COLO668 (cell line): ENCODE results near the gene ABHD5.

Experiments
- DNase-seq: peaks from one replicate; lab custom pipeline; 2025; ENCODE audit not compliant: unreplicated experiment; lab: John Stamatoyannopoulos, UW

Gene ABHD5

GRCh38 chr3:43709022-43709421 is 18.3 kb downstream of the ABHD5 start:
- no peak for DNase-seq

GRCh38 chr3:43710607-43711006 is 19.9 kb downstream of the ABHD5 start:
- DNase-seq: no peak

DNA sequence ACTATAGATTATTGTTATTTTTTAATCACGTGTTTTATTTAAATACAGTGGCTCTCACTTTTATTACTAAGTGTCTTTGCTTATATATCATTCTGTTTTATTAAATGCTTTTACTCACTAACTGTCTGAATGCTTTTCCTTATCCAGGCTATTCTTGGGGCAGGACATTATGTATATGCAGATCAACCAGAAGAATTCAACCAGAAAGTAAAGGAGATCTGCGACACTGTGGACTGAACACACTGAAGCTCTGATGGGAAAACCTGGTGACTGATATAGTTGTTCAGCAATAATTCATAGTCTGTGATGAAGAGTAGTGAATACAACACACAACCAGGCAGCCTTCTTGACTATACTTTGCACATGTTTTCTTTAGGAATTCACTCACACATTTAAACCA is 27.6 kb downstream of the ABHD5 start:
- no peak for DNase-seq

DNA sequence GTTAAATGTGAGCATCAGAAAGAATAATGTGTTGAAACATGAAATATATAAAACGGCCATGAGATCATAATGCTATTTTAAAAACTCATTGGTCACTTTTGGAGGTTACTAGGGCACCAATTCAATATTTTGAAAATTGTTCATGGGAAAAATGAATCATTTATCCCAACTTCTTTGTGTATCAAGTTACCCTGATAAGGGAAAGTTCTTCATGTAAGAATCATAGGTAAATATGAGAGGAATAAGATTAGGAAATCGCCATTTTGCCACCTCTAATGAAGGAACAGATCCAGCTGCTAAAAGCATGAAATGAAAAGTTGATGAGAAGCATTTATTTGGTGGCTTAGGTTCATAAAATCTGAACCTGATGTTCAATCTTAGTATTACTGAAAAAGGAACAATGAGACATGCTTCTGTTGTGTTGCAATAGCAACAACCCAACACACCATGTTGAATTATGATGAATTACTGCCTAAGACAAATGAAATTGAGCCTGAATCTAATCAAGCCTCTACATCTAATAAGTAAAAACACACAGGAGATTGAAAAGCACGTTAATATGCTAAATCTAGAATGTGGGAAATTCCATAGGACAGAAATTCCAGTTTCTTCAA is 32.5 kb downstream of the ABHD5 start:
- no peak for DNase-seq

DNA sequence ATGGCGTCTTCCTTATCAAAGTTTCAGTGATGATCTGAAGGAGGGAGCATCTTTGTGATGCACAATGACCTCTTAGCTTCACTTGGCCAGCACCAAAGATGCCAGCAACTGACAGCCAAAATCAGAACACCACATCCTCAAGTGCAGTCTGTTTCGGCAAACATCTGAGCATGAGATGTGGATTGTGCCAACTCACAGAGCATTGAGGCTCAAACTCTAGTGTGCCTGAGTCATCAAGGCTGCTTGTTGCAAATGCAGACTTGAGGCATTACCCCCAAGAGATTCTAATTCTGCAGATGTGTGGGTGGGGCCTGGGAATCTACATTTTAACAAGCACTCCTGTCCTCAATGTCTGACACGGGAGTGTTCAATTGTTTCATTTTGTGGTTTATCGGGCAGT is 35.8 kb downstream of the ABHD5 start:
- no peak for DNase-seq

DNA sequence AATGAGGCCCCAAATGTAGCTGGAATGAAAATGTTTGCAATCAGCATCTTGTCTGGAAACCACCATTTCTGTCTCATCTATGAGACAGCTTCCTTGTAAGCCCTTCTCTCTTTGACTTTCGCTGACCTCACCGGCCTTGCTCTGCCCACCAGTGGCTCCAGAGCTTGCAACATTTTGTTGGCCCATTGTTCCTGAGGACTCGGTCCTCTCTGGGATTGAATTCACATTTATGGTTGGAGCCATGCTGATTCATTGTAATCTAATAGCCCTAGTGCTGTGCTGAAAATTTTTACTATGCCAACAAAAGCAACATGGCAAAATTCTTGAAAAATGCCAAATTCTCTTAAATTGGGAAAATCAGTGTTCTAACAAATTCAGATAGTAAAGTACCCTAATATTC is 37.2 kb downstream of the ABHD5 start:
- DNase-seq: no peak

- no peak for DNase-seq
Measured at GRCh38 chr3:43728476-43728875, 37.7 kb downstream of the ABHD5 start.

DNA sequence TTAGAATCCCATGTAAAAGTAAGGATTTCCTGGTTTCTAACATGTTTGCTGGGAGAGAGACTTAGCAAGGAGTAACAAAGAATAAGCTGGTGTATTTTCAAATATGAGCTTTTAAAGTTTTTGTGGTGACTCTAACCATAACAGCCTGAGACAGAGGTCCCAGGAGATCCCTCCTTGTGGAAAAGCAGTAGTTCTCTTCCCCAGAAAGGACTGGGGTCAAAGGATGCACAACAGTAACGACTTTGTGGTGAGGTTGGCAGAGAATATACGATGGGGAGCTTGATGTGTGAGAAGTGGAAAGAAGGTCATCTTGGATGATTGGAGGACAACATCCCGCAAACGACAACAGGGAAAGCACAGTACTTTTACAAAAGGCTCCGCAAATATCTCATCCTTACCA is 38.2 kb downstream of the ABHD5 start:
- DNase-seq: no peak

- DNase-seq: no peak
Measured at GRCh38 chr3:43729707-43730414, 39.1 kb downstream of the ABHD5 start.

DNA sequence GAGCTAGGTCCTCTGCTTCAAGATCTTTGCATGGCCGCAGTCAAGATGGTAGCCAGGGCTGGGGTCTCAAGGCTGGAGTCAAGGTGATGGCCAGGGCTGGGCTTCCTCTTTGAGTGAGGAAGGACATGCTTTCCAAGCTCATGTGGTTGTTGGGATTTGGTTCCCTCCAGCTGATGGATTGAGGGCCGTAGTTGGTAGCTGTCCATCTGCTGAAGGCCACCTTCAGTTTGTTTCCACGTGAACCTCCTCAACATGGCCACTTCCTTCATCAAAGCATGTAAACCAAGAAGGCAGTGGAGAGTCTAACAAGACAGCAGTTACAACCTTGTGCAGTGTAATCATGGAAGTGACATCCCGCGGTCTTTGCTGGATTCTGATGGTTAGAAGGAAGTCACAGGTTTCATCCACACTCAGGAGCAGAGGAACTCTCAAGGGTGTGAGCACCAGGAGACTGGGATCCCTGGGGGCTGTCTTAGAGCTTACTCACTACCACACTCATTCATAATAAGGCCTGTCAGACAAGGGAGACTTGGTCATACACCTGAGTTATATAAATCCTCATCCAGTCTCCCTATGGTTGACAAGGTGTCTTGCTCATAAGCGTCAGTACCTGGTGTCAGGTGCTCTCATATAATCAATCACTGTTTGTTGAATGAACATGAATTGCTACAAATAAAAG is 42.1 kb downstream of the ABHD5 start:
- no peak for DNase-seq

GRCh38 chr3:43733459-43734384 is 43.0 kb downstream of the ABHD5 start:
- DNase-seq: no peak

GRCh38 chr3:43734685-43735084 is 43.9 kb downstream of the ABHD5 start:
- no peak for DNase-seq

DNA sequence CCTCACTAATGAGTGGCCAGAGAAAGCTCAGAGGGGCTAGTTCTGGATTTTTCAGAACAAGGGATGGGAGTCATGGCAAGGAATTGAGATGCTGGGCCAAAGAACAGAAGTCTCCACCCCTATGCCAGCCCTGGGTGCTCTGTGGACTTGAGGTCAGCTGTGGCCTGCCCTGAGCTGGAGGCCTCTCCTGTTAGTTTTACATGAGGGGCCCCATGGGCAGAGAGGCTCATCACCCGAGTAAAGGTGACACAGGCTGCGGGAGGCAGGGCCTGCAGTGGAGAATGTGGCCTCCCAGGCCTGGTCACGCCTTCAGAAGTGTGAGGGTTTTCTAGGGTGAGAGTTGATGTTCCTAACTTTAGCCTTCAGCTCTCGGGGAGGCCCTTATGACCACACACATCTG is 44.9 kb downstream of the ABHD5 start:
- DNase-seq: no peak

DNA sequence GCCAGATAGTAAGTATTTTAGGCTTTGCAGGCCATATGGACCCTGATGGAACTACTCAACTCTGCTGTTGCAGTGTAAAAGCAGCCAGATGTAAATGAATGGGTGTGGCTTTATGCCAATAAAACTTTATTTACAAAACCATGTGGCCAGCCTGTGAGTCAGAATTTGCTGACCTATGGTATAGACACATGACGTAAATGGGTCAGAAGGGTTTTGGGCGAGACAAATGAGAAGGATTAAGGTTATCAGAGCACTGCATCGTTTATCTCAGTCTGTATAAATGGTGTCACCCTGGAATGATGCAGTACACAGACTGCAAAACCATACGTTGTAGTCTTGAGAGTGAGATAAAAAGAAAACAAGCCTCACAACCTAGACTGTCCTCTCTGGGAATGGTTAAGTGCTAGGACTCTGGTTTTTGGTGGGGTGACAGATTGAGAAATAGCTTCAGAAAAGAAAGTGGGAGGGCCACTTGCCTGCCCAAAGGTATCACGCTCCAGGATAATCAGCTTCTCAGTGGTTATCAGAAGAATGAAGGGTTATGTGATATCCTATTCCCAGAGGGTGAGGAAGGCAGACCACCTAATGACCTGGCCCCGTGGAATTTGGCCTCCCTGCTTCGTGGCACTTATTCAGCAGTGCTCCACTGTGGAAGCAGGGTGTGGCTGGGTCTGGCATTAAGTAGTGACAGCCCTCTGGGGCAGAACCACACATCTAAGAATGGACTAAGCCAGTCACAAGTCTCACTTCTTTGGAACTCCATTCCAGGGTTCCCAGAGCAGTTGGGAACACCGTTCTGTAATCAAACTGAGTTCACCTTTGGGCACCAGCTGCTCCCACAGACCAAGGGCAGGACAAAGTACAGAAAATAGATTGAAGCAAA is 46.1 kb downstream of the ABHD5 start:
- no peak for DNase-seq

- no peak for DNase-seq
Measured at GRCh38 chr3:43738305-43738704, 47.6 kb downstream of the ABHD5 start.

DNA sequence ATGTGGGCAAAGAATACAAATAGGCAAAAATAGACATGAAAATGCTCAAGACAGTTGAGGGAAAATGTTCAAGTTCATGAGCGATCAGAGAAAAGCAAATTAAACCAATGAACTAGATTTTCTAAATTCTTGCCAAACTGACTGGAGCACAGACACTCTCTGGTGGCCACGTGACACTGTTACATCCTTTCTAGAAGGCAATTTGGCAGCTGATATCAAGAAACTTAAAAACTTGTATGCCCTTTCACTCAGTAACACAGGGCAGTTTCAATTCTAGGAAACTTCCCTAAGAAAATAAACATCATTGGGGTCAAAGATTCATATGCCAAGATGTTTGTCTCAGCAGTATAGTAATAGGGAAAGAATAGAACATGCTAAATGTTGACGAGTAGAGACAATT is 52.2 kb downstream of the ABHD5 start:
- DNase-seq: no peak

DNA sequence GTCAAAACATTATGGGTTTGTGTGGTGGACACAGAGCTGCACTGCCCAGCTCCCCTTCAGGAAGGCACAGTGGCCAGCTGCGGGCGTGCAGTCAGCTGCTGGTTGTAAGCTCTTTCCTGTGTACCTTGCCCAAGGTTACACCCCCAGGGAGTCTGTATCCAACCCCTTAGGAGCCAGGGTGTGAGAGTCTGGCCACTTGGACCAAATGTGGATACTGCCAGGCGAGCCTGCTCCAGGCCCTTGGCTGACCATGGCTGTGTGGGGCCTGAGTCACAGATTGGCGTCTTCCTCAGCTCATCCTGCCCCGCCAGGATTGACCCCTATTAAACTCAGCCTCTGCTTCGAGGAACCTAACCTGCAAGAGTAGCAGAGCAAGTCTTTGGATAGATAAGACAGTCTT is 56.9 kb downstream of the ABHD5 start:
- no peak for DNase-seq

DNA sequence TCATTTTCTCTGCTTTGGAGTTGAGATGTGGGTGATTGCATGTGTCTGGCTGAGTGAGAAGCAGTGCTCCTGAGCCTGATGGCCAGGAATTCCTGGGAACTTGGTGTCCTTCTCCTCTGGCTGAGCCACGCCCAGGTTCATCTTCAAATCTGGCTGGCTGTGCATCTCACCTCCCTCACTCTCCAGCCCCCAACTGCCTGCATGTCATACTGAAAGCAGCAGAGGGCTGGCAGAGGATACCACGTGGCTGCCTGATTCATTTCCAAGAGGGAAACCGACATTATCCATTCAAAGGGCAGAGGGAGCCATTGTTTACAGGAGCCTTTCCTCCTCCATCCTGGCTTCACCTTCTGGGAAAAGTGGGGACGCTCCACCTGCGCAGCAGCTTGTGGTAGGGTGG is 57.4 kb downstream of the ABHD5 start:
- DNase-seq: no peak

GRCh38 chr3:43748645-43749044 is 57.9 kb downstream of the ABHD5 start:
- no peak for DNase-seq

GRCh38 chr3:43752905-43753304 is 62.2 kb downstream of the ABHD5 start:
- DNase-seq: no peak
